Stimulated activated CD4-positive, alpha-beta T cell treated with anti-CD3 and anti-CD28 coated beads, TNF-alpha, amount 100 ng/mL, for 4 hours (primary cell): ENCODE measurements around the gene SNRNP25.
"Not testable (repeated sequence)": the region's sequence is repeated elsewhere in the genome, so short reads cannot be mapped to it uniquely, and the experiment has no call there.

Source experiments
- DNase-seq, 3 experiments: peaks; one replicate each; pipeline ENCODE4 v3.0.0-alpha.2; 2020; ENCODE audit warnings: low read depth in 3 of 3

Gene SNRNP25

DNA sequence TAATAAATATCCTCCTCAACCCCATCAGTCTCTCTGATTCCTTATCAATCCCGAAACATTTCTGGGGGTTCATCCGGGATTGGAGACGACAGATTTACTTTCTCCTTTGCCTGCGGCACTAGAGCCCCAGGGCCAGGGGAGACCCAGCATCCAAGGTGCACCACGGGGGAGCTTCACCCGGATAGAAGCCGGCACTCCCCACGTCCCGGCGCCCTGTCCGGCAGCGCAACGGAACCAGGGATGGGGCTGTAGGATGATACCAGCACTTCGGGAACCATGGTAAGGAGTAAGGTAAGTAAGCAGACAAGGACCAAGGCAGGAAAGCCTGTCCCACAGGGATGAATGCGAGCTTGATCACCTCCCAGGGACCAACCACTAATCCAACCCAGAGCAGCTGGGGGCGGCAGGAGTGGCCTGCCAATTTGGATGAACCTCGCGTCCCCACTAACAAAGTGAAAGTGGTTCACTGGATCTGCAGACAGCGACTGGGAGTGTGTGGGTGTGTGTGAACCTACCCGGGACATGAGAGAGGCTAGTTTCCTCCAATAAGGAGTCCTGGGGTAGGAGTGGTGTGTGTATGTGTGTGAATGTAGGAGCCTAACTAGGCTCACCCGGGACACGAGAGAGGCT lies 12.1 kb upstream of the SNRNP25 start:
- no peak for DNase-seq

DNA sequence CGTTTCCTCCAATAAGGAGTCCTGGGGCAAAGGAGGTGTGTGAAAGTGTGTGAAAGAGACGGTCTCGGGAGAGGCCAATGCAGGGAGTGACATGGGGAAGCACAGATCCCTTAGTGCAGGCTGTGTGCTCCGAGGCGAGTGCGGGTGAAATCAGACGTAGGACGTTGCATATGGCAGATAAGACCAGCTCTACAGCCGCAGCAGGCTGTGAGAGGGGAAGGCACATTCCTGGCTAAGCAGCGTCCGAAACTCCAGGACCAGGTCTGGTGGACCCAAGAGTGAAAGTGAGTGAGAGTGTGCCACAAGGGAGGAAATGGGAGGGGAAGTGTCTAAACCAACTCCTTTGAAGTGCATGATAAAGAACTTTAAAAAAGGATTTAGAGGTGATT lies 11.6 kb upstream of the SNRNP25 start:
- DNase-seq = no peak

DNA sequence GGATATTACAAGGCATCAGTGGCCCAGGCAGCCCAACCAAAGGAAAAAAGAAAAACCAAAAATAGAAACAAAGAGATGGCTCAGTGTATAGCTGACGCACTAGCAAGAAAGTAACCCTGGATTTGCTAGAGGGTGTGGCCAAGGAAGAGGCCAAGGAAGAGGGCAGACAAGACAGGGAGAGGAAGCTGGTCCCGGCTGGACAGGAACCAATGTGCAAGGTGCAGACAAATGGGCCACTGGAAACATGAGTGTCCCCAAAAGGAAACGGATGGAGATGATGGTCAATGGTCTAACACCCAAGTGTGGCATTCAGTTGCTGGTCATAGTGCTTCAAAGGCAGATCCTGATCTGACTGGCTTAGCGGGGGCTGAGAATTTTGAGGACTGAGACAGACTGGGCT lies 10.9 kb upstream of the SNRNP25 start:
- no peak for DNase-seq

DNA sequence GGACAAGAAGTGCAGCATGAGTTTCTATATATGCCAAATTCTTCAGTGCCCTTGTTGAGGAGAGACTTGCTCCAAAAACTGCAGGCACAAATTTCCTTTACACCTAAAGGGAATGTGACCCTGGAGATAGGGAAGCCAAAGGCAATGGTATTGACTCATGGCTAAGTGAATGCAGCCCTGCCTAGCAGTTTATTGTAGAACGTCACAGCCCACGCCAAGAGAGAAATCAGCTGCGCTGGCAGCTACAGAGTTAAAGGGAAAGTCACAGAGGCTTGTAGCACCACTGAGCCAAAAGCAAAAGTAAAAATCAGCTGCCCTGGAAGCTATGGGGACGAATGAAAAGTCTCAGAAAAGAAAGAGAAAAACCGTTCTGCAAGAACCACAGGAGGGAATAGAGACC lies 10.3 kb upstream of the SNRNP25 start:
- DNase-seq = no peak

DNA sequence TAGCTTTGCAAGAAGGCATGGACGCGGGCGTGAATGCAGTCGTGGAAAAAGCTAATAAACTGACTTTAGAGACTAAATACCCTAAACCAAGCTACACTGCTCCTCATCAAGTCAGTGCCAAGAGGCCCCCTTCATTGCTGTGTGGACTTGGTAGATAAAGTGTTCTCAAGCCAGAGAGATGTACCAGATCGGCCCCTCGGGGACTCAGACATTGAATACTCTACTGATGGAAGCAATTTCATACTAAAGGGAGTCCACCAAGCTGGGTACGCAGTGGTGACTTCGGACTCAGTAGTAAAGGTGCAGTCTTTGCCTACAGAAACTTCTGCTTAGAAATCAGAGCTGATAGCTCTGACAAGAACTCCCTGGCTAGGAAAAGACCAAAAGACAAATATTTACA lies 9.0 kb upstream of the SNRNP25 start:
- no peak for DNase-seq

DNA sequence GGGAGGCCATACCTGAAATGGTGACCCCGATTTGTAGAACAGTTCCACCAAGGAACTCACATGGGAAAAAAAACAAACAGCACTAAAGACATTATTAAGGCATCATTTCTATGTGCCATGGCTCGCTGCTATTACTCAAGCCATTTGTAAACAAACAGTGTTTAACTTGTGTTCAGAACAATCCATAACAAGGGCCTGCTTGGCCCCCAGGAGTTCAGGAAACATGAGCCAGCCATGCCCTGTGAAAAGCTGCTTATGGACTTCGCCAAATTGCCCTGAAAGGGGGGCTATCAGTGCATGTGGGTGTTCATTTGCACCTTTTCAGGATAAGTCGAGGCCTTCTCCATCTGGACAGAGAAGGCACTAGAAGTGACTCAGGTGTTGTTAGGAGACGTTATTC lies 8.2 kb upstream of the SNRNP25 start:
- DNase-seq = no peak

DNA sequence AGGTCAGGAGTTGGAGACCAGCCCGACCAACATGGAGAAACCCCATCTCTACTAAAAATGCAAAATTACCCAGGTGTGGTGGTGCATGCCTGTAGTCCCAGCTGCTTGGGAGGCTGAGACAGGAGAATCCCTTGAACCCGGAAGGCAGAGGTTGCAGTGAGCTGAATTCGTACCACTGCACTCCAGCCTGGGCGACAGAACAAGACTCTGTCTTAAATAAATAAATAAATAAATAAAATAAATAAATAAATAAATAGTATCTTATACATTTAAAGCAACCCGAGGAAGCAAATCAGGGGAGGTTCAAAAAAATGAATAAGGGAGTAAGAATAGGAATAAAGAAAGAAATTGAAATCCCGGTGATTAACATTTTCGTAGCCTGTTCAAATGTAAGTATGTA lies 7.1 kb upstream of the SNRNP25 start:
- not testable (repeated sequence) for DNase-seq

DNA sequence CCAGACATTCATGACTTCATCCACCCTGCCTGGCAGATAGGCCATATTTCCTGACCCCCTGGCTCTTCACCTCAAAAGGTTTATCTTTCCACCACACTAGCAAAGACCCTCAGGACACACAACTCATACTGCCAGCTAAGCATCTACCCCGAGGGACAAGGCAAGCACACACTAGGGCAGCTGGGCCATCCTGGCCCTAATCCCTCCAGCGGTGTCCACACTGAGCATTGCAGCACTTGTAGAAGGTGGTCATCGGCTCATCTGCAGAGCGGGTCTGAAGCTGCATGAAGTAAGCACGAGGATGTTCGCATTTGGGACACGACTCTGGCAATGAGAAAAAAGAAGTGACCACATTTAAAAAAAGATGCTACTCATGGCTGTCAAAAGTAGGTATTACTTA lies 6.4 kb upstream of the SNRNP25 start:
- DNase-seq = no peak

DNA sequence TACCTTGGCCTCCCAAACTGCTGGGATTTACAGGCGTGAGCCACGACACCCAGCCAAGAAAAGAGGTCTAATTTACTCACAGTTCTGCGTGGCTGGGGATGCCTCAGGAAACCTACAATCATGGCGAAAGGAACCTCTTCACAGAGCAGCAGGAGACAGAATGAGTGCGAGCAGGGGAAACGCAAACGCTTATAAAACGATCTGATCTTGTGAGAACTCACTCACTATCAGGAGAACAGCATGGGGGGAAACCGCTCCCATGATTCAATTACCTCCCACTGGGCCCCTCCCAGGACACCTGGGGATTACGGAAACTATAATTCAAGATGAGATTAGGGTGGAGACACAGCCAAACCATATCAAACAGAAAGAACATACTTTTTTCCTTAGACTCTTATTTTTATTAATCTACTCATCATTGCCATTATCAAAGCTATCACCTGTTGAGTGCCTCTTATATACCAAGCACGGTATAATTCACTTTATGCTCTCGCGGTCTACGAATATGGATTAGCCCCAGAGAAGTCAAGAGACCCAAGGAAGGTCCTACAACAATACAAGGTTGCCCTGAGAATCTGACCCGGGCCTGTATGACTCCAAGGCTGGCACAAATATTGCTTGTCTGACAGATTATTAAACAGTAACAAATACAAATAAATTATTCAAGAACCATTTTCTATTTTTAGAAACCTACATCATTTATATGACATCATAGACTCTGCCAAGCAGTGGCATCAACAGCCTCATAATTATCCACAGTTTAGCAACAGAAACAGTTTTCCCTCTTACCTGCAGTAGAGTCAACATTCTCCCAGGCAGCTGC lies 2.6 kb upstream of the SNRNP25 start:
- no peak for DNase-seq

DNA sequence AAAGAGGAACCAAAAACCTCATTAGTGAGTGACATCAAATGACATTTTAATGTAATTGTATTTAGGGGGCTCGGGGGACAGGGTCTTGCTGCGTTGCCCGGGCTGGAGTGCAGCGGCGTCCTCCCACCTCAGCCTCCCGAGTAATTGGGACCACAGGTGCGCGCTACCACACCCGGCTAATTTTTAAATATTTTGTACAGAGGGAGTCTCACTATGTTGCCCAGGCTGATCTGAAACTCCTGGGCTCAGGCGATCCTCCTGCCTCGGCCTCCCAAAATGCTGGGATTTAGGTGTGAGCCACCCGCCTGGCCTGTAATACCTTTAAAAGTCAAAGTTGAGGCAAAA lies 581 bp downstream of the SNRNP25 start:
- no peak for DNase-seq

DNA sequence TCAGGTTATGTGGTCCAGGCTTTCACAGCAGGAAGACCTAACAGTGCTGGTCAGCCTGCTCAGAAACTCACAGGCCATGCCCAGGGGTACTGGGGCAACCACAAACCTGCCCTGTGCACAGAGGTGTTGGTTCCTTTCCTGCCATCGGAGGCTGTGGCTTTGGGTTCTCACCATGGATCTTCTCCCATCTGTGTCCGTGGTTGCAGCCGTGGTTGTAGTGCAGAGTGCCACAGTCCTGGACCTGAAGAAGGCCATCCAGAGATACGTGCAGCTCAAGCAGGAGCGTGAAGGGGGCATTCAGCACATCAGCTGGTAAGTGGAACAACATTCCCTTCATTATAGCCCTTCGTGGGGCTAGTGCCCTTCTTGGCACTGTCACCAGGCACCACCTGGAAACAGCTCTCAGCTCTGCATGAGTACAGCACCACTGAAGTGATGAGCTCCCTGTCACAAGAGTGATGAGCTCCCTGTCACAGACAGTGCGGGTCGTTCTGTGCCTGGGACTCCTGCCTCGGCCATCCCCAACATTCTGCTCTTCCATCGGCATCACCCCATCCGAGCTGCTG lies 2.0 kb downstream of the SNRNP25 start:
- no peak for DNase-seq

DNA sequence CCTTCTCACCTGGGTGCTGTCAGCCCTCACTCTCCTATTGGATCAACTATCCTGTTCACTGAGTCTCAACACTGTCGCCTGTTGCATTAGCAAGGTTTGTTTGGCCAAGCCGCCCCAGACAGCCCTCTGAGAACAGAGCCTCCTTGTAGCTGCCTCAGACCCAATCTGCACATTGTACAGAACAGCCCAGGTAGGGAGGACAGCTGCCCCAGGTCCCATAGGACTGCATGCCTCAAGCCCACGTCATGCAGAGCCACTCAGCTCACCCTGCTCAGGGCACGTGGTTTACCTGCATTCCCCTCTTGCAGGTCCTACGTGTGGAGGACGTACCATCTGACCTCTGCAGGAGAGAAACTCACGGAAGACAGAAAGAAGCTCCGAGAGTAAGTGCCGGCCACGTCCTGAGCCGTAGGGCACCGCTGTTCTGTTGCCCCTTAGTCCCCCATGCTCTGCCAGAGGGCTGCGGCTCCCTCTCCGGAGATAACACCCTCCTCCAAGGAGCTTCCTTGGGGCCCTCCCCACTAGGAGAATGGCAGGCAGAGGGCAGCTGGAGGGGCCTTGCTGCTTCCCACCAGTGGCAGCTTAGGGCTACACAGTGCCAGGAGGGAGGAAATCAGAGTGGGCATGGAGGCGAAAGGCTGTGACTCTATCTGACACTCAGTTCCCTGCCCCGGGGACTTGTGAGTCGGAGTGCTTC lies 2.8 kb downstream of the SNRNP25 start:
- DNase-seq = no peak

DNA sequence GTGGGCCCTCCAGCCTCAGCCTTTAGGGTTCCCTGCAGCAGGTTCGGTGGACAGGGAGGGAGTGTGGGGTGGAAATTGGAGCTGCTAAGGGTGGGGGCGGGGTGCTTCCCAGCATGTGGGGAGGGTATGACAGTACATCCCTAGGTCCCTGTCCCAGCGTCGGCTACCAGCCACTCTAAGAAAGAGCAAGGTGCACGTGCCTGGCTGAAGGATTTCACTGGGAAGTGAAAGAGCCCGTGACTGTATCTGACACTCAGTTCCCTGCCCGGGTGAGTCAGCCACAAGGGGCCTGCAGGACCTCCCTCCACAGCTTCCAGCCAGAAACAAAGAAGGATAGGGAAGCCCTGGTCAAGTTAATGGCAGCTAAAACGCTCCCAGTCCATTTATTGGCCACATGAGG lies 4.1 kb downstream of the SNRNP25 start:
- no peak for DNase-seq

DNA sequence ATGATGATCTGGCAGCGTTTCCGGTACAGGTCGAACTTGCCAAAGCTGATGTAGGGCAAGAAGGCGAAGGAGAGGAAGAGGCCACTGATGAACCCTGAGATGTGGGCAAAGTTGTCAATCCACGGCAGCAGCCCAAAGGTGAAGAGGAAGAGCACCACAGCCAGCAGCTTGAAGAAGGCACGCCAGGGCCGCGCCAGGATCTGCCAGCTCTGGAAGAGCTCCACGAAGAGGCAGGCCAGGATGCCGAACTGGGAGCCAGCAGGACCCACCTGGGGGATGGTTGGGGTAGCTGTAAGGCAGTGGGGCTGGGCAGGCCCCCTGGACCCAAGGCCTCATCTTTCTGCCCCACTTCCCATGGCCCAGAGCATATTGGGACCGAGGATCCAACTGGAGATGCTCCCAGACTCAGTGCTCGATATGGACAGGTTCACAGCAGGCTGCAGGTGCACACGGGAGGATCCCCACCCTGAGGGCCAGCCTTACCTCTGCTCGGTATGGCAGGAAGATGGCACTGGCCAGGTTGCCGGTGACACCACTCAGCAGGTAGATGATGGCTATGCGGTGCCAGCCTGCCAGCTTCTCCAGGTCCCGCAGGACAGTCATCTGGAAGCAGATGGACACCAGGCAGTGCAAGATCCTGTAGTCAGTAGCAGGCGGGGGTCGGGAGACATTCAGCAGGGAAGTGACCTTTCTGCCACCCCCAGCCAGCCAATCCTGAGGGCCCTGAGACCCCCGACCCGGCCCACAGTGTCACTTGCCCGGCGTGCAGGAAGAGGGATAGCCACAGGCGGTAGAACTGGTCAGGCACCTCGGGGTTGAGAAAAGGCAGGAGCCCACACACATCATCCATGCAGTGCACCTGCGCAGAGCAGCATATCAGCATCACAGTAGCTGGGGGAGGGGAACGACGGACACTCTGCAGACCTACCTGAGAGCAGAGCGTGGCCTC lies 5.1 kb downstream of the SNRNP25 start:
- DNase-seq = no peak

DNA sequence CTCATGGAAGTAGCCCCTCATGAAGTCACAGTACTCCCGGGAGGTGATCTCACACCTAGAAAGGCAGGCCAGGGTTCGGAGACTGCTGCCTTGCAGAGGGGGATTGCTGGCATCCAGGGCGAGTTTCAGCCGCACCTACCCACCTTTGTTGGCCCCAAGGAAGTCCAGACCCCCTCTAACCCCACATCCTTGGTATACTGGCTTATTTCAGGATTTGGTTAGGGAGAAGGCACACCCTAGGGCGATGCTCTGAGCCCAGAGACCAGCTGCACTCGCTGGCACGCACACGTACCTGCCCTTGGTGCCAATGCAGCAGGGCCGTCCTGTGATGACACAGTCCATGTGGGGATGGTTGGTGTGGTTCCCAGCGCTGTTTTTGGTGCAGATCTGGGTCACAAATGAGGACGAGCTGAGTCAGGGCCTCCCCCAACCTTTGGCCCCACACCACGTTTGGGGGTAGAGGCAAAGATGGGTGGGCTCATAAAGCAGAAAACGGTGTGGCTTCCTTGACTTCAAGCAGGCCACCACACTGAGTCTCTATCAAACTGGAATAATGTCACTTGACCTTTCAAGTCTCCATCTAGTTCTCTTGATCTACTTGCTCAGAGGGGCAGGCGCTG lies 5.9 kb downstream of the SNRNP25 start:
- DNase-seq = no peak

DNA sequence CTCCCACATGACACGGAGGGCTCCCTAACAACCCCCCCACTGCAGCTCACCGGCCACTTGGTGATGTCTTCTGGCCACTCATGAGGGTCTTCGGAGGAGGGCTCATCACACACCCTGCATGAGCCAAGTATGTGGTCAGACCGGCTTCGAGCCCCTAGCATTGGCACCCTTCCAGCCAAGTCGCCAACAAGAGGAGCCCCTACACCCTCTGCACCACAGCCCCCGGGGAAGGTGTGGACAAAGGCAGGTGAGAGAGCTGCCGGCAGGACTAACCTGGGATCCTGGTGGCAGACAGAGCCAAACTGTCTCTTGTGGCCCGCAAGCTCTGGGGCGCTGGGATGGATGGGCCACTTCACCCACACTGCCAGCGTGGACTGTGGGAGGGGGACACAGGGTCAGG lies 6.5 kb downstream of the SNRNP25 start:
- DNase-seq = no peak

DNA sequence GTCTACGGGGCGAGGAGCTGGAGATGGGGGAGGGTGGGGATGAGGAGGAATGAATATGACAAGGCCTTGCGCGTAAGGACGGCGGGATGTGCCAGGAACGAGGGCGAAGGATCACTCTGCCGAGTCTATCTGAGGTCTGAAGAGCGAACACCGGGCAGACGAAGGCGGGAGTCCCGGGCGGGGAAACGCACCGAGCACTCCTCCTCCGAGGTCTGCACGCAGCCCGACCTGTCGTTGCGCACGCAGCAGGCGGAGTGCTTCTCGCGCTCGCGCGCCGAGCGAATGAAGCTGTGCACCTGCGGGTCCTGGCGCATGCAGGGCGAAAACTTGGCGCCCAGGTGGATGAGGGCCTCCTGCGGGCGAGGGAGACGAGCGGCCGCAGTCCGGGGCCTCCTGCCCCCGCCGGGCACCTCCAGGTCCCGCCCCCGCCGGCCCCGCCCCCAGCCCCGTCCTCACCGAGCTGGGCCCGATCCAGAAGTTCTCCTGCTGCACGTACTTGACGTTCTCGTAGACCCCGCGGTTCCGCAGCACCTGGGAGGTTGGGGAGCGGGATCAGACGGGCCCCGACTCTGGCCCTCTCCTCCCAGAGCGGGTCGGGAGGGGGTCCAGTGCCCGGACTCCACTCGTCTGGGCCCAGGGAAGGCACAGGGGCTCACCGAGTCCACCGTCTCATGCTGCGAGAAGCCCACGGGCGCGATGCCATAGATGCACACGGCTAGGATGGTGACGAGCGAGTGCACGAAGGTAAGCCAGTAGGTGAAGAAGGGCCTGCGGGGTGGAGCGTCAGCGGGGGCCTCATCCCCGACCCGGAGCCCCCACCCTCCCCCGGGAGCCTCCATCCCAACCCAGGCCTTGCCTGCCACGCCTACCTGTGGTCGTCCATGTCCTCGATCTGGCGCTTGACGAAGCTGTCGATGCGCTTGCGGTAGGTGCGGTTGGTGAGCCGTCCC lies 7.6 kb downstream of the SNRNP25 start:
- DNase-seq = no peak

DNA sequence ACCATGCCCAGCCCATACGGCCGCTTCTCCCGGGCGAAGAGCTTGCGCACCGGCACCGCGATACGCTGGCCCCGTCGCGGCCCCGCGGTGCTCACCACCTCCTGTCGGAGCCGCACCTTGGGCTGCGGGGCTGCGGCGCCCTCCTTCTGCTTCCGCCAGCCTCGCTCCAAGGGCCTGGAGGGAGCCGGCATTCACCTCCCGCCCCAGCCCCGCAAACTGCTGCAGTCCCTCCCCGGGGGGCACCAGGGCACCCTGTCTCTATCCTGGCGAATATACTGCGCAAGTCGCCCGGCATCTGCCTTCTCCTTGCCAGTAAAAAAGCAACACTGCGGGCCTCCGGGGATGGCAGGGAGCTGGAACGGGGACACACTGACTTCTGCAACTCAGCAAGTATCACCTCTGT lies 8.3 kb downstream of the SNRNP25 start:
- no peak for DNase-seq

DNA sequence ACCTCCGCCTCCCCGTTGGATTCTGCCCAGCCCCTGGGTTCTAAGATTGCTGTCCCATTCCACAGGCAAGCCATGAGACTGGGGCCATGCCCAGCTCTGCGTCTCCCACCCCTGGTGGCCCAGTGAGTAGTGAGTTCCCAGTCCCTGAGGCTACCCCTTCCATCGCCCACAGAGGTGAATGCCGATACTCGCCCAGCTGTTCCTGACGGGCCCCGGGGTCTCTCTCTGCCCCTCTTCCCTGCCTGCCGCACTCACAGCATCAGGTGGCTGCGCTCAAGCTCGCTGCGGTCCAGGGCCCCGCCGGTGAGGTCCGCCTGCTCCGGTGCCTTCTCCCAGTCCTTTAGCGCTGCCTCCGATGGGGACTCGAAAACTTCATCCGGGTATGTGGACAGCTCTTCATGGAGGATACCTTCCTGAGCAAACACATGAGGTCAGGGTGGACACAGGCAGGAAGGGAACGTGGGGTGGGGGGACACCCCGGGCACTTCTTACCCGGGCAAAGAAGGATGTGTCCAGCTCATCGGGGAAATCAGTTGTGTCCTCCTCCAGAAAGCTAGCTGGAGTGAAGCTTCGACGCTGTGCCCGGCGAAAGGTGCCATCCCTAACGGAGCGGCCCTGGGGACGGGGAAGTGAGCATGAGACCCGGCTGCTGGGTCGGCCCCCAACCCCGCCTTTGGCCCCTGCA lies 8.8 kb downstream of the SNRNP25 start:
- no peak for DNase-seq
